K562 treated with DMSO at 1 percent for 12 hours (cell line): ENCODE measurements around the gene NKX3-2. TPM values are rescaled to one million over a fixed set of nuclear protein-coding genes. Genes with fewer than 3 reads are reported as not detected.

Experiments used
- total RNA-seq: library from RNA; unstranded; fragments of 300-600 nt; gene quantifications from 2 replicates; pipeline ENCODE4 v1.2.3, GENCODE V29; 2022; ENCODE audit not compliant: insufficient read depth

The NKX3-2 gene
- 1.1 and 1.4 TPM in 2 replicates for total RNA-seq

GRCh38 chr4:13543839-13544605 lies at the start of gene NKX3-2:
TSS of gene NKX3-2 (minus strand) at chr4:13544508. CDS start at chr4:13544414, 94 bp downstream.

Other genes starting within 250 kb of the NKX3-2 start
- 8.8 and 20.2 TPM in 2 replicates for gene RAB28, start 60.2 kb downstream of the NKX3-2 start, total RNA-seq
- 4.2 and 18.0 TPM in 2 replicates for gene BOD1L1, start 83.2 kb upstream of the NKX3-2 start, total RNA-seq